ENCODE measurements around the gene SH3GL1.

Gene SH3GL1

GRCh38 chr19:4313847-4314490 is 86.4 kb downstream of the SH3GL1 start:
- DNase-seq = no peak

Measured in MV-4-11 (cell line).